ENCODE results near the gene IPO11.

The IPO11 gene

GRCh38 chr5:62649025-62649424 is 236.5 kb downstream of the IPO11 start:
- H3K4me2 ChIP-seq (ENCODE audit: low read length) = no peak overlapping the region
- no peak overlapping the region for H3K4me3 ChIP-seq (ENCODE audit: low read depth, low read length)
- H2AFZ ChIP-seq = no peak overlapping the region
- no peaks in the 10 kb centered on the region for H3K79me2 ChIP-seq
- no peaks in the 10 kb centered on the region for H3K9me3 ChIP-seq (ENCODE audit: control insufficient read depth, low read length)
- TF ChIP-seq, protein P1, sequence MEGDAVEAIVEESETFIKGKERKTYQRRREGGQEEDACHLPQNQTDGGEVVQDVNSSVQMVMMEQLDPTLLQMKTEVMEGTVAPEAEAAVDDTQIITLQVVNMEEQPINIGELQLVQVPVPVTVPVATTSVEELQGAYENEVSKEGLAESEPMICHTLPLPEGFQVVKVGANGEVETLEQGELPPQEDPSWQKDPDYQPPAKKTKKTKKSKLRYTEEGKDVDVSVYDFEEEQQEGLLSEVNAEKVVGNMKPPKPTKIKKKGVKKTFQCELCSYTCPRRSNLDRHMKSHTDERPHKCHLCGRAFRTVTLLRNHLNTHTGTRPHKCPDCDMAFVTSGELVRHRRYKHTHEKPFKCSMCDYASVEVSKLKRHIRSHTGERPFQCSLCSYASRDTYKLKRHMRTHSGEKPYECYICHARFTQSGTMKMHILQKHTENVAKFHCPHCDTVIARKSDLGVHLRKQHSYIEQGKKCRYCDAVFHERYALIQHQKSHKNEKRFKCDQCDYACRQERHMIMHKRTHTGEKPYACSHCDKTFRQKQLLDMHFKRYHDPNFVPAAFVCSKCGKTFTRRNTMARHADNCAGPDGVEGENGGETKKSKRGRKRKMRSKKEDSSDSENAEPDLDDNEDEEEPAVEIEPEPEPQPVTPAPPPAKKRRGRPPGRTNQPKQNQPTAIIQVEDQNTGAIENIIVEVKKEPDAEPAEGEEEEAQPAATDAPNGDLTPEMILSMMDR (IDR thresholded peaks at IDR 0.05) = no peak
- no peaks in the 10 kb centered on the region for H3K4me1 ChIP-seq
- H3K27me3 ChIP-seq (ENCODE audit: control insufficient read depth, insufficient read depth, low read length) = no peaks in the 10 kb centered on the region
- no peaks in the 10 kb centered on the region for H3K36me3 ChIP-seq (ENCODE audit: control insufficient read depth, insufficient read depth, low read length)
- no peak overlapping the region for H3K27ac ChIP-seq
- H3K9ac ChIP-seq = no peak overlapping the region

- no peaks in the 10 kb centered on the region for H3K4me1 ChIP-seq
- no peaks in the 10 kb centered on the region for H3K27me3 ChIP-seq (ENCODE audit: control insufficient read depth, insufficient read depth, low read length)
- no peaks in the 10 kb centered on the region for H3K9me3 ChIP-seq (ENCODE audit: control insufficient read depth, low read length)
- H3K27ac ChIP-seq = no peak overlapping the region
- H3K36me3 ChIP-seq (ENCODE audit: control insufficient read depth, insufficient read depth, low read length) = no peaks in the 10 kb centered on the region
- no peak overlapping the region for H3K4me2 ChIP-seq (ENCODE audit: low read length)
- TF ChIP-seq, protein P1 (IDR thresholded peaks at IDR 0.05) = no peak
- peak overlapping the region; percentile 60 for H2AFZ ChIP-seq
- no peak overlapping the region for H3K4me3 ChIP-seq (ENCODE audit: low read depth, low read length)
- no peak overlapping the region for H3K9ac ChIP-seq
- H3K79me2 ChIP-seq = no peaks in the 10 kb centered on the region
Measured at GRCh38 chr5:62649476-62650113, 237.0 kb downstream of the IPO11 start.

- Histone ChIP-seq H3K9me3 (ENCODE audit: control insufficient read depth, low read length) (no peaks in the 10 kb centered on the region), H3K27me3 (ENCODE audit: control insufficient read depth, insufficient read depth, low read length) (no peaks in the 10 kb centered on the region), H3K9ac (no peak overlapping the region), H2AFZ (no peak overlapping the region), H3K36me3 (ENCODE audit: control insufficient read depth, insufficient read depth, low read length) (no peaks in the 10 kb centered on the region), H3K4me1 (no peaks in the 10 kb centered on the region), H3K4me3 (ENCODE audit: low read depth, low read length) (no peak overlapping the region), H3K79me2 (no peaks in the 10 kb centered on the region), H3K4me2 (ENCODE audit: low read length) (no peak overlapping the region), H3K27ac (no peak overlapping the region)
- TF ChIP-seq, protein P1 (IDR thresholded peaks at IDR 0.05) = no peak
Measured at GRCh38 chr5:62650197-62650596, 237.6 kb downstream of the IPO11 start.

DNA sequence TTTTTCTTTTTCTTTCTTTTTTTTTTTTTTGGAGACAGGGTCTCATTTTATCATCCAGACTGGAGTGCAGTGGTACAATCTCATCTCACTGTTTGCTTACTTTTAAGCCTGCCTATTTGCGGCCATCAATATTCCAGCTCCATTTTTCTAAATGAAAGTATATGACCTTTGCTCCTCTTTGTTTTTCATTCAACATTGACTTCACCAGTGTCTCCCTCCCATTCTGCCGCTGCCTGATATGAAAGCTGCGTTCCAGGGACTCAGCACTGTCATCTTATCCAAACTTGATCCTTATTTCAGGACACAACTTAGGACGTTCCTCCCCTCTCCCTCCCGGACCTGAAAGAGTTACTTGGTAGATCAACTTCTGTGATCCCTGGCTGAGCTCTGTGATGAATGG is 239.7 kb downstream of the IPO11 start:
- Histone ChIP-seq H3K9me3 (ENCODE audit: control insufficient read depth, low read length) (no peaks in the 10 kb centered on the region), H2AFZ (no peak overlapping the region), H3K27ac (no peak overlapping the region), H3K4me1 (no peaks in the 10 kb centered on the region), H3K9ac (no peak overlapping the region), H3K4me3 (ENCODE audit: low read depth, low read length) (no peak overlapping the region), H3K27me3 (ENCODE audit: control insufficient read depth, insufficient read depth, low read length) (no peaks in the 10 kb centered on the region), H3K4me2 (ENCODE audit: low read length) (no peak overlapping the region), H3K36me3 (ENCODE audit: control insufficient read depth, insufficient read depth, low read length) (no peaks in the 10 kb centered on the region), H3K79me2 (no peaks in the 10 kb centered on the region)
- TF ChIP-seq, protein P1 (IDR thresholded peaks at IDR 0.05) = no peak

Measured in parathyroid adenoma (tissue), 2 donors.